ENCODE measurements around the gene FBXW7.

DNA sequence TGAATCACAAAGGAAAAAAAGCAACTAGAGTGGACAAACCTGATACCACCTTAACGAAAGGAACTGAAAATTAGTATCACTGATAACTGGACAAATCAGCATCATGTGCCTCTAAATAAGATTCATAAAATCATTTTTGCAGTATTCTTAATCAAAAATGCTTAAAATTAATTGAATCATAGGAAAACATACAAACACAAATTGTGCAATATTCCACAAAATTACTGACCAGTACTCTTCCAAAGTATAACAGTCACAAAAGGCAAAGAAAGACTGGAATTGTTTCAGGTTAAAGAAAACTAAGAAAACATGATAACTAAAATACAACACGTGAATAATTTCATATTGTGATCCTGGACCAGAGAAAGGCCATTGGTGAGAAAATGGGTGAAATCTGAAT lies 27.1 kb downstream of the FBXW7 start:
- TF ChIP-seq SIN3A (IDR thresholded peaks at IDR 0.05; ENCODE audit: borderline replicate concordance, insufficient read depth, low read length) (no peak), POLR2AphosphoS5 (IDR thresholded peaks at IDR 0.05; ENCODE audit: low read depth, low read length) (no peak), REST (IDR thresholded peaks at IDR 0.05; ENCODE audit: insufficient read depth in 1 of 2, low read depth in 2 of 2, low read length in 2 of 2) (no peak), TAF1 (IDR thresholded peaks at IDR 0.05; ENCODE audit: borderline replicate concordance, insufficient read depth, low read length) (no peak)

All from PFSK-1 (cell line).